GM12872 (cell line): Measurements from ENCODE around the gene AP4B1.

Source experiments
- CTCF ChIP-seq: IDR thresholded peaks from 3 replicates; pipeline ENCODE4 v1.5.1; 2011; ENCODE audit warnings: low read depth, mild to moderate bottlenecking, low read length, moderate library complexity; ENCODE audit not compliant: insufficient read depth

The AP4B1 gene

GRCh38 chr1:113858982-113859381 is 45.6 kb downstream of the AP4B1 start:
- no peak for TF ChIP-seq CTCF

GRCh38 chr1:113858418-113858817 is 46.2 kb downstream of the AP4B1 start:
- TF ChIP-seq CTCF, result no peak

GRCh38 chr1:113857776-113858175 is 46.8 kb downstream of the AP4B1 start:
- no peak for TF ChIP-seq CTCF

- TF ChIP-seq CTCF, result no peak
Measured at GRCh38 chr1:113856401-113856790, 48.2 kb downstream of the AP4B1 start.

GRCh38 chr1:113855630-113856400 is 48.8 kb downstream of the AP4B1 start:
- no peak for TF ChIP-seq CTCF

- no peak for TF ChIP-seq CTCF
Measured at GRCh38 chr1:113854234-113854633, 50.4 kb downstream of the AP4B1 start.

- TF ChIP-seq CTCF, result no peak
Measured at GRCh38 chr1:113850127-113850796, 54.3 kb downstream of the AP4B1 start.
